ENCODE measurements around the gene CLEC2D.

DNA sequence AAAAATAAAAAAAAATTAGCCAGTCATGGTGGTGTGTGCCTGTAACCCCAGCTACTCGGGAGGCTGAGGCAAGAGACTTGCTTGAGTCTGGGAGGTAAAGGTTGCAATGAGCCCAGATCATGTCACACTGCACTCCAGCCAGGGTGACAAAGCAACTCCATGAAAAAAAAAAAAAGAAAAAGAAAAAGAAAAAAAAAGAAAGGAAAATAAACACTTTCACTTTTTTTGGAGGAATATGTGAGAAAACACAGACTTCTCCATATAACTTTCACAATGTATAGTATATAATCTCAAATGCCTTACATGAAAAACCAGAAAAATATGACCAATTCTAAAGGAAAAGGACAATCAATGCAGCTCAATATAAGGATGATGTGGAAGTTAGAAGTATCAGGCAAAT, 54.5 kb downstream of the CLEC2D start:
- TF ChIP-seq, protein P1, sequence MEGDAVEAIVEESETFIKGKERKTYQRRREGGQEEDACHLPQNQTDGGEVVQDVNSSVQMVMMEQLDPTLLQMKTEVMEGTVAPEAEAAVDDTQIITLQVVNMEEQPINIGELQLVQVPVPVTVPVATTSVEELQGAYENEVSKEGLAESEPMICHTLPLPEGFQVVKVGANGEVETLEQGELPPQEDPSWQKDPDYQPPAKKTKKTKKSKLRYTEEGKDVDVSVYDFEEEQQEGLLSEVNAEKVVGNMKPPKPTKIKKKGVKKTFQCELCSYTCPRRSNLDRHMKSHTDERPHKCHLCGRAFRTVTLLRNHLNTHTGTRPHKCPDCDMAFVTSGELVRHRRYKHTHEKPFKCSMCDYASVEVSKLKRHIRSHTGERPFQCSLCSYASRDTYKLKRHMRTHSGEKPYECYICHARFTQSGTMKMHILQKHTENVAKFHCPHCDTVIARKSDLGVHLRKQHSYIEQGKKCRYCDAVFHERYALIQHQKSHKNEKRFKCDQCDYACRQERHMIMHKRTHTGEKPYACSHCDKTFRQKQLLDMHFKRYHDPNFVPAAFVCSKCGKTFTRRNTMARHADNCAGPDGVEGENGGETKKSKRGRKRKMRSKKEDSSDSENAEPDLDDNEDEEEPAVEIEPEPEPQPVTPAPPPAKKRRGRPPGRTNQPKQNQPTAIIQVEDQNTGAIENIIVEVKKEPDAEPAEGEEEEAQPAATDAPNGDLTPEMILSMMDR (IDR thresholded peaks at IDR 0.05): no peak
- TF ChIP-seq POLR2A (IDR thresholded peaks at IDR 0.05) (no peak), EP300 (IDR thresholded peaks at IDR 0.05) (no peak)

Measured in ovary (tissue), 3 donors.